ENCODE results near the gene PCSK6. TPM values are rescaled to one million over a fixed set of nuclear protein-coding genes. Genes with fewer than 3 reads are reported as not detected.

The PCSK6 gene
- polyA plus RNA-seq, 1 donor from 2014 or later = 1.1 TPM

GRCh38 chr15:101269479-101270223 is 219.9 kb downstream of the PCSK6 start:
- no peaks in the 10 kb centered on the region for H3K79me2 ChIP-seq (replicated peaks; ENCODE audit: insufficient read depth, low read length)
- H3K27ac ChIP-seq (ENCODE audit: low read length) = no peak overlapping the region
- H3F3A ChIP-seq (ENCODE audit: insufficient read depth, low read length, poor library complexity, severe bottlenecking) = no peaks in the 10 kb centered on the region
- no peak overlapping the region for H2AFZ ChIP-seq (ENCODE audit: low read depth, low read length)
- no peaks in the 10 kb centered on the region for H3K36me3 ChIP-seq (ENCODE audit: insufficient read depth, low read length)
- no peak for TF ChIP-seq RAD21 (conservative IDR thresholded peaks at IDR 0.05)
- no peak for TF ChIP-seq REST (IDR thresholded peaks at IDR 0.05; ENCODE audit: borderline replicate concordance)
- TF ChIP-seq CTCF (IDR thresholded peaks at IDR 0.05; ENCODE audit: poor library complexity, severe bottlenecking) = no peak
- TF ChIP-seq TAF1 (IDR thresholded peaks at IDR 0.05; ENCODE audit: low read depth) = no peak
- no peak for TF ChIP-seq MXI1 (conservative IDR thresholded peaks at IDR 0.05; ENCODE audit: poor library complexity, severe bottlenecking)
- TF ChIP-seq POLR2AphosphoS5 (IDR thresholded peaks at IDR 0.05) = no peak
- no peak for TF ChIP-seq SMC3 (conservative IDR thresholded peaks at IDR 0.05; ENCODE audit: poor library complexity)
- no peak for TF ChIP-seq EP300 (conservative IDR thresholded peaks at IDR 0.05; ENCODE audit: poor library complexity, severe bottlenecking)
- no peak for TF ChIP-seq EZH2 (IDR thresholded peaks at IDR 0.05; ENCODE audit: borderline replicate concordance, insufficient read depth, low read length, poor library complexity, severe bottlenecking)
- H3K9ac ChIP-seq (ENCODE audit: low read length) = no peak overlapping the region
- no peaks in the 10 kb centered on the region for H3K27me3 ChIP-seq (ENCODE audit: insufficient read depth, low read depth, low read length)
- no peak overlapping the region for H3K4me3 ChIP-seq (ENCODE audit: low read length)
- no peaks in the 10 kb centered on the region for H4K20me1 ChIP-seq (ENCODE audit: insufficient read depth)
- no peak overlapping the region for H3K4me2 ChIP-seq (ENCODE audit: low read length)
- H3K9me2 ChIP-seq (ENCODE audit: insufficient read depth, low read length) = no peaks in the 10 kb centered on the region
- H3K9me3 ChIP-seq (ENCODE audit: low read length) = no peaks in the 10 kb centered on the region

DNA sequence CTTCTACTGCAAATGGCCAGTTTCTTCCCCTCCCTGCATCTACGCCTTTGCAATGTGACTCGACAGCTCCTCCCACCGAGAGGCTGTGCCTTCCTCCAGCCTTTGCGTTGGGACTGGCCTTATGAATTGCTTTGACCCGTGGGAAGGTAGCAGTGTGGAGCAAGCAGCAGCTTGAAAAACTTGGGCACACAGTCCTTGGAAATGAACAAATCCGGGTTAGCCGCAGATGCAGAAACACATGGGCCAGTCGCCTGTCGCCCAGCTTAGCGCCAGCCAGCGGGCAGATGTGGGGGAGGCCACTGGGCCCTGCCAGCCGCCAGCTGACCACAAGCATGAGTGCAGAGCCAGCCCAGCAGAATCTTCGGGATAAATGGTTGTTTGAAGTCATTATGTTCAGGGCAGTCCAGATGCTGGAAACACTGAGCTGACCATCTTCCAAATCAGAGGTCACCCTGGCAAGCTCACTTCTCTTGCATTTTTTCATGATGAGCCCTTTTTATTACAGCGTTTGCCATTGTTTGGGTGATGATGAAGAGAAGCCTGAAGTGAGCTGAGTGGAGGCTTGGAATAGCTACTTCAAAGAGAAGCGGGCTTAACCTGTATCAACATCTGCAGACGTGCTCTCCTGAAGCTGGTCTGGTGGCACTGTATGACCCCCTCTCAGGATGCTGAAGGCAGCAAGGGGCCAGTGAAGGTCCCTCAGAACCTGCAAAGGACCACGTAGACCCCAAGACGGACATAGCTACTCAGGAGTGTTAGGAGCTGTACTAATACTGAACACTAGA is 222.0 kb downstream of the PCSK6 start:
- Histone ChIP-seq H3K27me3 (ENCODE audit: insufficient read depth, low read depth, low read length) (no peaks in the 10 kb centered on the region), H3K9me3 (ENCODE audit: low read length) (no peaks in the 10 kb centered on the region), H4K20me1 (ENCODE audit: insufficient read depth) (no peaks in the 10 kb centered on the region), H2AFZ (ENCODE audit: low read depth, low read length) (no peak overlapping the region), H3K36me3 (ENCODE audit: insufficient read depth, low read length) (no peaks in the 10 kb centered on the region), H3F3A (ENCODE audit: insufficient read depth, low read length, poor library complexity, severe bottlenecking) (no peaks in the 10 kb centered on the region), H3K79me2 (replicated peaks; ENCODE audit: insufficient read depth, low read length) (no peaks in the 10 kb centered on the region), H3K27ac (ENCODE audit: low read length) (no peak overlapping the region), H3K4me3 (ENCODE audit: low read length) (no peak overlapping the region), H3K9me2 (ENCODE audit: insufficient read depth, low read length) (no peaks in the 10 kb centered on the region), H3K4me2 (ENCODE audit: low read length) (no peak overlapping the region), H3K9ac (ENCODE audit: low read length) (no peak overlapping the region)
- TF ChIP-seq EP300 (conservative IDR thresholded peaks at IDR 0.05; ENCODE audit: poor library complexity, severe bottlenecking) (no peak), EZH2 (IDR thresholded peaks at IDR 0.05; ENCODE audit: borderline replicate concordance, insufficient read depth, low read length, poor library complexity, severe bottlenecking) (no peak), REST (IDR thresholded peaks at IDR 0.05; ENCODE audit: borderline replicate concordance) (no peak), RAD21 (conservative IDR thresholded peaks at IDR 0.05) (no peak), MXI1 (conservative IDR thresholded peaks at IDR 0.05; ENCODE audit: poor library complexity, severe bottlenecking) (no peak), TAF1 (IDR thresholded peaks at IDR 0.05; ENCODE audit: low read depth) (no peak), SMC3 (conservative IDR thresholded peaks at IDR 0.05; ENCODE audit: poor library complexity) (no peak), POLR2AphosphoS5 (IDR thresholded peaks at IDR 0.05) (no peak), CTCF (IDR thresholded peaks at IDR 0.05; ENCODE audit: poor library complexity, severe bottlenecking) (no peak)

All from neural cell (in vitro differentiated cells).